Subcutaneous adipose tissue (tissue), 4 donors: ENCODE data around the gene CARS1. TPM values are rescaled to one million over a fixed set of nuclear protein-coding genes. Genes with fewer than 3 reads are reported as not detected.

Experiments used
- total RNA-seq, 4 donors: library from RNA; depleted of rRNA; stranded (reverse); fragments of >200 nt; gene quantifications; one replicate each; pipeline ENCODE4 v1.1.0, GENCODE V29; 2016
- TF ChIP-seq, protein P1 (sequence below): fragments of 450-650 bp; IDR thresholded peaks from one replicate; pipeline ENCODE4 v1.5.1; 2016; ENCODE audit warnings: low read depth, mild to moderate bottlenecking, control low read depth, antibody characterized with exemption, moderate library complexity

CARS1 gene
- total RNA-seq, 4 donors from 2014 or later, result 30.4 to 59.5 (median 36.1) TPM

DNA sequence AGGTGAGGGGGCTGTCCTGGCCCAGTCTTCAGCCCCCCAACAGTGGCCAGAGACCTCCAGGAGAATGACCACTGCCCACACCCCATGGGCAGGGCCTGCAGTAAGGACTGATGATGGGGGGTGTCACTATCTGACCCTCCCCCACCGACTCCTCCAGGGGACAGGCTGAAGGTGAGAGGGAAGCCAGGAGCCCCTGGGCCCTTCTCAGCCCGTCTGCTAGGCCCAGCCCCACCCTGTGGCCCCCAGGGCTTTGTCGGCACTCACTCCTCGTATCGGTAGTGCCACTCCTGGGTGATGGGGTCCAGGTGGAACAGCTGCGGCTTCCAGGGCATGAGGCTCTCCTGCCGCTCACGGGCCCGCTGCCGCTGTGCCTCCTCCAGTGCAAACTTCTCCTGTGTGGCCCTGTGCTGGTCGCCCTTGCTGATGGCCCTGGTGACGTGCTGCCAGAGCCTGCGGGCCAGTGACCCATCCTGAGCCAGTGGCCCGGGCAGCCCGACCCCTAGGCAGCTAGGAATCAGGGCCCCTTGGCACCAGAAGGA lies 35.4 kb upstream of the CARS1 start:
- TF ChIP-seq, protein P1, sequence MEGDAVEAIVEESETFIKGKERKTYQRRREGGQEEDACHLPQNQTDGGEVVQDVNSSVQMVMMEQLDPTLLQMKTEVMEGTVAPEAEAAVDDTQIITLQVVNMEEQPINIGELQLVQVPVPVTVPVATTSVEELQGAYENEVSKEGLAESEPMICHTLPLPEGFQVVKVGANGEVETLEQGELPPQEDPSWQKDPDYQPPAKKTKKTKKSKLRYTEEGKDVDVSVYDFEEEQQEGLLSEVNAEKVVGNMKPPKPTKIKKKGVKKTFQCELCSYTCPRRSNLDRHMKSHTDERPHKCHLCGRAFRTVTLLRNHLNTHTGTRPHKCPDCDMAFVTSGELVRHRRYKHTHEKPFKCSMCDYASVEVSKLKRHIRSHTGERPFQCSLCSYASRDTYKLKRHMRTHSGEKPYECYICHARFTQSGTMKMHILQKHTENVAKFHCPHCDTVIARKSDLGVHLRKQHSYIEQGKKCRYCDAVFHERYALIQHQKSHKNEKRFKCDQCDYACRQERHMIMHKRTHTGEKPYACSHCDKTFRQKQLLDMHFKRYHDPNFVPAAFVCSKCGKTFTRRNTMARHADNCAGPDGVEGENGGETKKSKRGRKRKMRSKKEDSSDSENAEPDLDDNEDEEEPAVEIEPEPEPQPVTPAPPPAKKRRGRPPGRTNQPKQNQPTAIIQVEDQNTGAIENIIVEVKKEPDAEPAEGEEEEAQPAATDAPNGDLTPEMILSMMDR, result no peak

DNA sequence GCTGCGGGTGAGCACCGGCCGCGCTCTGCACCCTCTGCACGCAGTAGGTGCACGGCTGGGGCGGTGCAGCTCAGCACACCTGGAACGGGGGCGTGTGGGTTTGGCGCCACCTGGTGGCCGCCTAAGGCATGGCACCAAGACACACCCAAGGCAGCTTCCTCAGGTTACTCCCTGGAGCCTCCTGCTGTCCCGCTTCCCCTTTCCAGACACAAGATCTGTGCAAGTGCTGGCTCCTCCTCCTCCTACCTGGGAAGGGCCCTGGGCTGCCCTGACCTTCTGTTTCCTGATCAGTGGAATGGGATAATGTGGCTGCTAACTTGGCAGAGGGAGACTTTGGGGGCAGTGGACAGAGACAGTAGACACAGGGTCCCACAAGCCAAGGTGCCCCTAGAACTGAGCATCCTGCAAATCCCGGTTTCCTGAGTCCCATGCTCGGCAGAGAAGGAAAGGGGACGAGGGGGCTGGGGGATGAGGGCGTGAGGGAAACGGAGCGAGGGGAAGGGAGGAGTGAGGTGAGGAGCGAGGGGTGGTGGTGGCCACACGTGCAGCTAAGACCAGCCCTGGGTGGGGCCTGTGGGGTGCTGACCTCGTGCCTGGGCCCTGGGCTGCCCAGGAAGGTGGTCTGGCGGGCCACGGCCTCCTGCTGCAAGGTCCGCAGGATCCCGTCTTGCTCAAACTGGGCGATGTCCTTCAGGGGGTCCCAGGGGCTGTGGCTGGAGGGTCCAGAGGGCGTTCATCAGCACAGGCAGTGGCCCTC lies 34.8 kb upstream of the CARS1 start:
- TF ChIP-seq, protein P1, result no peak

DNA sequence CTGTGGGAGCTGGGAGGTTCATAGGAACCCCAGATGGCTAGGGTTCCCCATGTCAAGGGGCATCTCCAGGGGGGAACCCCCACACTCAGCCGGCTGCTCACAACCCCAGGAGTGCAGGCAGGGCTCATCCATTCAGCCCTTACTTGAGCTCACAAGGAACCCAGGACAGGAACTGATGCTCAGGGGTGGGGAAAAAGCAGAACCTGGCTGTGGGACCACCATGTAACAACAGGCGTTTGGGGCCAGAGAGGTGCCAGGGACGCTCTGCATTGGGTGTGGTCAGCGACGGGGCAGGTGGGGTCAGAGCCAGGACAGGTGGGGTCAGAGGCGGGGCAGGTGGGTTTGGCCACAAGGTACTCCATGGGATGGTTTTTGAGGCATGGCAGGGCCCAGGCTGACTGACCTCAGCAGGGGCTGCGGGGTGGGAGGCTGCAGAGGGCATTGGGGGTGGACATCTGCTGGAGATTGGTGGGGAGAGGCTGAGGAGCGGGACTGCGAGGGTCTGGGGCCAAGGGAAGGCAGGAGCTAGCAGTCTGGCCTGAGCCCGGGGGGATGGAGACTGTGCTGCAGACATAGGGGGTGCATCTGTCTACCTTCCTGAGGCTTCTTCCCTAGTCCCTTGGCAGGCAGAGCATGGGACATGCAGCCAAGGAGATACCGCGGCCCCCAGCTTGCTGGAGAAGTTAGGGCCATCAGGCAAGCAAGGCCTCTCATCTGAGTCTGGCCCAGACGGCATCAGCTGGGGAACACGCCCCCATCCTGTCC lies 34.0 kb upstream of the CARS1 start:
- TF ChIP-seq, protein P1, result no peak

DNA sequence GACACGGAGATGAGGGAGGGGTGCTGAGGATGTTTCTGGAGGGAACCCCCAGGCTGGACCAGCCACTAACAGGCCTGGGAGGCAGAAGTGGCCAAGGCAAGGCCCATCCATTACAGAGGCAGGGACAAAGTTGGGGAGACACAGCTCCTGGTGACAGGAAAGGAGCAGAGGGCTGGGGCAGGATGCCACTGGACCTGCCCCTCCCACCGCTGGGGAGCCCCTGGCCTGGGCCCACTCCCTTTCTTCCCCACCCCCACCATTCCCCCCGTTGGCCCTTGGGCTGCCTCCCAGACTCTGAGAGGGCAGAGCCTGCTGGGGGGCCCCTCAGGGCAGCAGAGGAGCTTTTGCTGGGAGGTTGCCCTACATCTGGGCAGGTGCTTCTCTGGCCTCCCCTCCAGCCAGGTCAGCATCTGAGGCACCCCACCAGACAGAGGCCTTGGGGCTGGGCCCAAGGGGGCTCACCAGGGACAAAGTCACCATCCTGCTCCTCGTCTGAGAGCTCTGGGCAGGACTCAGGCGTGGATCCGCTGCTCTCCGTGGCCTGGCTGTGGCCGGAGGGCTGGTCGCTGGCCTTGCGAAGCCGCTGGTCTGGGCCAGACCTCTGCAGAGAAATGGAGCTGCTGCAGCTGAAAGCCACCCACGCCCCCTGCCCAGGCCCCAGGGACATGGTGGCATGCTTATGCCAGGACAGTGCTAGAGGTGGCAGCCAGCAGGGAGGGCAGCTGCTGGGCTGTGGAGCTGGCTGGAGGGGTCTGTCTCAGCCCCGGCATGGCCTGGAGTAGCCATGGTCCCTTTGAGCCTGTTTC lies 33.1 kb upstream of the CARS1 start:
- TF ChIP-seq, protein P1, result no peak

DNA sequence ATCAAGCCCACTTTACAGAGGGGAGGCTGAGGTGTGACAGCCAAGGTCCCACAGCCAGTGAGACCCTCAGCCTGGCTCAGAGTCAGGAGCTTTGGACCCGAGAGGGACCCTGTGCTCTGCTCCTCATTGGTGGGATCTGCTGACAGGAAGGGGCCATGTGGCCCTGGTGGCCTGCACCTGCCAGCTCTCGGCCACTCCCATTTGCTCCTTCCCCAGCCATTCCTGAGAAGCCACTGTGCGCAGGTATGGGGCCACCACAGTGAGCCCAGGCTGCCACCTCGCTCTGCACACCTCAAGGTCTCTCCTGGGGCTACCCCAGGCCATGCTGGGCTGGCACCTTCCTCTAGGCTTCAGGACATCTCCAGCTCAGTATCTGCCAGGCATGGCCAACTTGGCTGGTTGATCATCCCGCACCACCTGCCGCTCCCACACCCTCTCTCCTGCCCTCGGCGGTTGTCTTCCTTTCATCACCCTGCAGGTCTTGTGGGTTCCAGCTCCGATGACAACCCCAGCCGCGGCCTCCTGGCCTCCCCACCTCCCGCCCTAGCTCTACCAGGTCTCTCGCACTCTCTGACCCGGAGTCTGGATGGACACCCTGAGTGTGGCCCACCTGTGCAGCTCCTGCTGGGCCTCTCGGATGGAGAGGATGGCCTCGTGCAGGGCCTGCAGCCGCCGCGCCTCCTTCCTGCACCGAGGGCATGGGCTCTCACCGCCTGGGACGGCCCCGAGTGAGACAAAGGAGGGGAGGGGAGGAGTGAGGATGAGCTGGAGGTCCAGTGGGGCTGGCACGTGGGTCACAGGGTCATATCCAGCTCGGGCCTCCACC lies 32.2 kb upstream of the CARS1 start:
- TF ChIP-seq, protein P1, result no peak

DNA sequence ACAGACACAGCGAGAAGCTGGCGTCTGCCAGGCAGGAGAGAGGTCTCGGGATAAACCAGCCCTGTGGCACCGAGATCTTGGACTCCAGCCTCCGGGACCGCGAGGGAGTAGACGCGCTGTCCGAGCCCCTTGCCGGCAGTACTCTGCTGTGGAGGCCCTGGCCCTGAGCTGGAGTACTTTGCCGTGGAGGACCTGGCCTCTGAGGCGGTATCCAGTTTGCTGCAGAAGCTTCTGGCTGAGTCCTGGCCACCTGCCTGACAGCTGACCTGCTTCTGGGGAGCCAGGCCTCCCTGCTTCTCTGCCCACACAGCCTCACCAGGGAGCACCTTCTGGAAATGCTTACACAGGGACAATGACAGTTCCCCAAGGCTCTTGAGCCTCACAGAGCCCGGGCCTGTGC lies 31.6 kb upstream of the CARS1 start:
- TF ChIP-seq, protein P1, result no peak
